PFSK-1 (cell line): ENCODE measurements around the gene DDO.

ENCODE experiments used
- POLR2AphosphoS5 ChIP-seq: IDR thresholded peaks from 2 replicates; pipeline ENCODE4 v1.6.1; 2012; ENCODE audit warnings: low read depth, mild to moderate bottlenecking, control low read depth, low read length, moderate library complexity
- REST ChIP-seq, 2 experiments: IDR thresholded peaks; 2 replicates each; pipeline versions ENCODE4 v1.6.1 to v1.8.0; 2011 to 2012; ENCODE audit warnings: low read depth in 2 of 2, low read length in 2 of 2, control low read depth in 1 of 2, inconsistent platforms in 1 of 2, mild to moderate bottlenecking in 1 of 2, moderate library complexity in 1 of 2; ENCODE audit not compliant: insufficient read depth in 1 of 2
- SIN3A ChIP-seq: IDR thresholded peaks from 2 replicates; pipeline ENCODE4 v1.6.1; 2012; ENCODE audit warnings: mild to moderate bottlenecking, low read length, moderate library complexity, borderline replicate concordance; ENCODE audit not compliant: insufficient read depth
- TAF1 ChIP-seq: IDR thresholded peaks from 2 replicates; pipeline ENCODE4 v1.6.1; 2012; ENCODE audit warnings: low read length, control low read depth, borderline replicate concordance; ENCODE audit not compliant: insufficient read depth

GRCh38 chr6:110409794-110410193 is 5.6 kb downstream of the DDO start:
- TF ChIP-seq TAF1 (no peak), REST (IDR thresholded peaks at IDR 0.05; ENCODE audit: insufficient read depth in 1 of 2, low read depth in 2 of 2, low read length in 2 of 2) (no peak), POLR2AphosphoS5 (no peak), SIN3A (no peak)
